GM12875 (cell line): ENCODE data around the gene CUTA.
"Not testable (repeated sequence)": the region's sequence is repeated elsewhere in the genome, so short reads cannot be mapped to it uniquely, and the experiment has no call there.

Source experiments
- H3K4me3 ChIP-seq: one replicate; pipeline ENCODE4 v1.5.1; 2011; ENCODE audit warnings: low read depth, low read length, control low read depth
- TF ChIP-seq, protein P1 (sequence below): IDR thresholded peaks from 2 replicates; pipeline ENCODE4 v1.5.1; 2011; ENCODE audit warnings: low read depth, mild to moderate bottlenecking, control low read depth, inconsistent platforms, low read length, moderate library complexity, borderline replicate concordance; ENCODE audit not compliant: insufficient read depth

CUTA gene

DNA sequence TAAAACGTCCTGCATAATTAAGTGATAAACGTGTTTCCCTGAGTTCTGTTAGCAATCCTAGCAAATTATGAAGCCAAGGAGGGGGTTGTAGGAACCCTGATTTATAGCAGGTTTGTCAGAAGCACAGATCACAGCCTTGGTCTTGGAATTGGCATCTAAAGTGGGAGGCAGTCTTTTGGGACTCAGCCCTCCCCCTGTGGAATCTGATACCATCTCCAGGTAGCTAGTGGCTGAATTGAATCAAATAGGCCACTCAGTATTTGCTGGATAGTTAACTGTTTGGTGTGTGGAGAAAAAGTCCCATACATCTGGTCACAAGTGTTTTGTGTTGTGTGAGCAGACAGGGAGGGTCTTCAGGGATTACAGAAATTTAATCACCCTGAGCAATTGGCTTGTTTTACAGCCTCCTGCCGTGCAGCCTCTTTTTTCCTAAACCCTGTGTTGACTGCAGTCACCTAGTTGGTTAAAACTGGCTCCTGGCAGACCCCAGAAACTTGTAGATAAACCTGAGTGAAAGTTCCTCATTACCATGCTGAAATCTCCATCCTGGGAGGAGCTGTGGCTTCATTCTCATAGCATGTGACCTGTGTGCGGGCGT, 45.3 kb downstream of the CUTA start:
- H3K4me3 ChIP-seq = no peak overlapping the region
- TF ChIP-seq, protein P1, sequence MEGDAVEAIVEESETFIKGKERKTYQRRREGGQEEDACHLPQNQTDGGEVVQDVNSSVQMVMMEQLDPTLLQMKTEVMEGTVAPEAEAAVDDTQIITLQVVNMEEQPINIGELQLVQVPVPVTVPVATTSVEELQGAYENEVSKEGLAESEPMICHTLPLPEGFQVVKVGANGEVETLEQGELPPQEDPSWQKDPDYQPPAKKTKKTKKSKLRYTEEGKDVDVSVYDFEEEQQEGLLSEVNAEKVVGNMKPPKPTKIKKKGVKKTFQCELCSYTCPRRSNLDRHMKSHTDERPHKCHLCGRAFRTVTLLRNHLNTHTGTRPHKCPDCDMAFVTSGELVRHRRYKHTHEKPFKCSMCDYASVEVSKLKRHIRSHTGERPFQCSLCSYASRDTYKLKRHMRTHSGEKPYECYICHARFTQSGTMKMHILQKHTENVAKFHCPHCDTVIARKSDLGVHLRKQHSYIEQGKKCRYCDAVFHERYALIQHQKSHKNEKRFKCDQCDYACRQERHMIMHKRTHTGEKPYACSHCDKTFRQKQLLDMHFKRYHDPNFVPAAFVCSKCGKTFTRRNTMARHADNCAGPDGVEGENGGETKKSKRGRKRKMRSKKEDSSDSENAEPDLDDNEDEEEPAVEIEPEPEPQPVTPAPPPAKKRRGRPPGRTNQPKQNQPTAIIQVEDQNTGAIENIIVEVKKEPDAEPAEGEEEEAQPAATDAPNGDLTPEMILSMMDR = no peak

DNA sequence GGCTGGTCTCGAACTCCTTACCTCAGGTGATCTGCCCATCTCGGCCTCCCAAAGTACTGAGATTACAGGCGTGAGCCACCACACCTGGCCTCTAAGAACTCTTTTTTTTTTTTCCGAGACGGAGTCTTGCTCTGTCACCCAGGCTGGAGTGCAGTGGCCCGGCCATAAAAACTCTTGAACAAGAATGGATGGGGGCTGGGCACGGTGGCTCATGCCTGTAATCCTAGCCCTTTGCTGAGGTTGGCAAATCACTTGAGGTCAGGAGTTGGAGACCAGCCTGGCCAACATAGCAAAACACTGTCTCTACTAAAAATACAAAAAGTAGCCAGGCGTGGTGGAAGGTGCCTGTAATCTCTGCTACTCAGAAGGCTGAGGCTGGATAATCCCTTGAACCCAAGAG, 46.0 kb downstream of the CUTA start:
- H3K4me3 ChIP-seq = not testable (repeated sequence)

DNA sequence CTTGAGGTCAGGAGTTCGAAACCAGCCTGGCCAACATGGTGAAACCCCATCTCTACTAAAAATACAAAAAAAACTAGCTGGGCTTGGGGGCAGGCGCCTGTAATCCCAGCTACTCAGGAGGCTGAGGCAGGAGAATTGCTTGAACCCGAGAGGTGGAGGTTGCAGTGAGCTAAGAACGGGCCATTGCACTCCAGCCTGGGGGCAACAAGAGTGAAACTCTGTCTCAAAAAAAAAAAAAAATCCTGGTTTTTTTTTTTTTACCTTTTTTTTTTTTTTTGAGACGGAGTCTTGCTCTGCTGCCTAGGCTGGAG, 50.2 kb downstream of the CUTA start:
- not testable (repeated sequence) for H3K4me3 ChIP-seq

DNA sequence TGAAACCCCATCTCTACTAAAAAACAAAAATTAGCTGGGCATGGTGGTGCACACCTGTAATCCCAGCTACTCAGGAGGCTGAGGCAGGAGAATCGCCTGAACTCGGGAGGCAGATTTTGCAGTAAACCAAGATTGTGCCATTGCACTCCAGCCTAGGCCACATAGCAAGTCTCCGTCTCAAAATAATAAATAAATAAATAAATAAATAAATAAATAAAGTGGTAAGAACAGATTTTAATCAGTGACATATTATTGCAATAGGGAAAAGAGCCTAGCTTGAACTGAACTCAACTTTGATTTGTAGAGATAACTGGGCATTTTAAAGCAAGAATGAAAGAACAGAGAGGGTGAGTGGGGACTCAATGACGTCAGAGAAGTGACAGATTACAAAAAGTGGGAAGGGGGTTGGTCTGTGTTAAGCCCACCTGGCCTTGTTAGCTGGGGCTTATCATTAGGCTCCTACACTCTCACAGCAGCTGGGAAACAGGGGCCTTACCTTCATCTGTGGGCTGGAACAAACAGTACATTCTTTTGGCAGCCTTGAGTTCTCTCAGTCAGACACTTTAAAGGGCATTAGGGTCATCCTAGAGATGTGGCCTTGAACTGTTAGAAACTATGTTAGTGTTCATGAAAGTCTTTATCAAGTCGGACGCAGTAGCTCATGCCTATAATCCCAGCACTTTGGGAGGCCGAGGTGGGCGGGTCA, 50.7 kb downstream of the CUTA start:
- H3K4me3 ChIP-seq = no peak overlapping the region
- TF ChIP-seq, protein P1 = no peak
